HCT116 (cell line): Measurements from ENCODE around the gene MGST1. TPM values are rescaled to one million over a fixed set of nuclear protein-coding genes. Genes with fewer than 3 reads are reported as not detected.

ENCODE experiments used
- ATAC-seq: fragments of 200-7000 bp; cut with Tn5 transposase; 2 replicates; pipeline ENCODE4 v1.9.1; 2020; ENCODE audit warnings: mild to moderate bottlenecking, moderate library complexity
- BruUV-seq: library from RNA; stranded (reverse); fragments of 400-500 nt; replicated peaks from 2 replicates; lab custom pipeline; 2021; lab: Mats Ljungman, UMichigan
- CTCF ChIA-PET: fragments of 300-600 bp; sonication (Branson Sonifier 250); formaldehyde crosslinking; loops from one replicate; lab custom pipeline; 2021; ENCODE audit warnings: antibody characterized with exemption; lab: Charles Lee
- POLR2A ChIA-PET: fragments of 300-600, 350-600 bp; sonication (Branson Sonifier 250); formaldehyde crosslinking; loops from one replicate; lab custom pipeline; 2021; ENCODE audit warnings: antibody characterized with exemption; lab: Charles Lee
- RAD21 ChIA-PET, 2 experiments: fragments of 300-600 bp; sonication (Branson Sonifier 250); formaldehyde crosslinking; loops; one replicate each; lab custom pipeline; 2023; ENCODE audit warnings: low total read pairs in 2 of 2; ENCODE audit not compliant: uncharacterized antibody in 2 of 2, unreplicated experiment in 2 of 2, low non-redundant PET in 1 of 2; lab: Charles Lee
- DNase-seq: peaks from one replicate; pipeline ENCODE4 v3.0.0-alpha.2; 2010; ENCODE audit warnings: low read depth, low spot score
- H2AFZ ChIP-seq: fragments of 200-600 bp; shearing (Covaris generic), sonication (generic); 2 replicates; pipeline ENCODE4 v1.6.1; 2017; ENCODE audit warnings: low read depth, mixed run types, mixed read lengths, antibody characterized with exemption, low read length; ENCODE audit not compliant: poor library complexity, severe bottlenecking
- H3K27ac ChIP-seq: 2 replicates; pipeline ENCODE4 v1.5.1; 2012; ENCODE audit warnings: low read depth, low read length
- H3K27me3 ChIP-seq: fragments of 200-600 bp; sonication (generic); 2 replicates; pipeline ENCODE4 v1.6.1; 2016; ENCODE audit warnings: mixed run types, low read length, mixed read lengths; ENCODE audit not compliant: insufficient read depth
- H3K36me3 ChIP-seq, 2 experiments: fragments of 200-500 bp in 1 of 2; fragments of 200-600 bp in 1 of 2; sonication (Bioruptor generic) in 1 of 2; sonication (generic) in 1 of 2; 2 replicates each; pipeline versions ENCODE4 v1.5.1 to v1.6.1; 2014 to 2016; ENCODE audit warnings: low read length in 2 of 2, inconsistent platforms in 1 of 2, mixed read lengths in 1 of 2, mixed run types in 1 of 2; ENCODE audit not compliant: insufficient read depth in 2 of 2, control insufficient read depth in 1 of 2
- H3K4me1 ChIP-seq, 2 experiments: fragments of 200-600 bp in 1 of 2; sonication (generic) in 1 of 2; 2 replicates each; pipeline versions ENCODE4 v1.5.1 to v1.6.1; 2012 to 2017; ENCODE audit warnings: low read length in 2 of 2, inconsistent platforms in 1 of 2, mild to moderate bottlenecking in 1 of 2, mixed read lengths in 1 of 2, mixed run types in 1 of 2, moderate library complexity in 1 of 2; ENCODE audit not compliant: insufficient read depth in 2 of 2, control insufficient read depth in 1 of 2
- H3K4me2 ChIP-seq: fragments of 200-600 bp; sonication (generic); 2 replicates; pipeline ENCODE4 v1.6.1; 2017; ENCODE audit warnings: mixed run types, low read length, mixed read lengths
- H3K4me3 ChIP-seq, 2 experiments: fragments of 200-600 bp in 1 of 2; sonication (generic) in 1 of 2; replicated peaks in 1 of 2; 2 replicates each; pipeline ENCODE4 v1.5.1; 2011 to 2016; ENCODE audit warnings: low read length in 2 of 2, control low read depth in 1 of 2, low read depth in 1 of 2, mild to moderate bottlenecking in 1 of 2, mixed read lengths in 1 of 2, mixed run types in 1 of 2
- H3K79me2 ChIP-seq: fragments of 200-600 bp; sonication (generic); 2 replicates; pipeline ENCODE4 v1.6.1; 2017; ENCODE audit warnings: mild to moderate bottlenecking, mixed run types, low read length, moderate library complexity, mixed read lengths; ENCODE audit not compliant: insufficient read depth
- H3K9ac ChIP-seq: fragments of 200-600 bp; sonication (generic); 2 replicates; pipeline ENCODE4 v1.6.1; 2016; ENCODE audit warnings: low read length, mixed read lengths
- H3K9me2 ChIP-seq: fragments of 200-600 bp; sonication (generic), shearing (Covaris generic); 2 replicates; pipeline ENCODE4 v1.6.1; 2017; ENCODE audit warnings: mixed run types, mild to moderate bottlenecking, moderate library complexity; ENCODE audit not compliant: insufficient read depth
- H3K9me3 ChIP-seq, 2 experiments: fragments of 200-500 bp in 1 of 2; fragments of 200-600 bp in 1 of 2; sonication (Bioruptor generic) in 1 of 2; sonication (generic) in 1 of 2; 2 replicates each; pipeline ENCODE4 v1.6.1; 2014 to 2017; ENCODE audit warnings: low read length in 2 of 2, mixed read lengths in 2 of 2, inconsistent platforms in 1 of 2, low read depth in 1 of 2, mild to moderate bottlenecking in 1 of 2, mixed run types in 1 of 2, moderate library complexity in 1 of 2; ENCODE audit not compliant: control insufficient read depth in 1 of 2, insufficient read depth in 1 of 2
- H4K20me1 ChIP-seq: fragments of 200-600 bp; sonication (generic), shearing (Covaris generic); 2 replicates; pipeline ENCODE4 v1.6.1; 2017; ENCODE audit warnings: mixed run types, mild to moderate bottlenecking, moderate library complexity; ENCODE audit not compliant: insufficient read depth
- ATF3 ChIP-seq: IDR thresholded peaks from 2 replicates; pipeline ENCODE4 v1.6.1; 2012
- CEBPB ChIP-seq: IDR thresholded peaks from 2 replicates; pipeline ENCODE4 v1.6.1; 2012; ENCODE audit warnings: low read depth
- CTCF ChIP-seq, 3 experiments: fragments of 200-600 bp in 1 of 3; sonication (generic) in 1 of 3; IDR thresholded peaks in 2 of 3; conservative IDR thresholded peaks in 1 of 3; 2 replicates each; pipeline ENCODE4 v1.5.1; 2012 to 2017; ENCODE audit warnings: low read depth in 2 of 3, low read length in 2 of 3, antibody characterized with exemption in 1 of 3, borderline replicate concordance in 1 of 3, control low read depth in 1 of 3, mild to moderate bottlenecking in 1 of 3, mixed read lengths in 1 of 3, mixed run types in 1 of 3, moderate library complexity in 1 of 3; ENCODE audit not compliant: insufficient read depth in 1 of 3
- EGR1 ChIP-seq: IDR thresholded peaks from 2 replicates; pipeline ENCODE4 v1.6.1; 2012; ENCODE audit warnings: low read depth
- EZH2phosphoT487 ChIP-seq: fragments of 200-600 bp; IDR thresholded peaks from 2 replicates; pipeline ENCODE4 v1.6.1; 2018; ENCODE audit warnings: antibody characterized with exemption, borderline replicate concordance
- FOSL1 ChIP-seq: IDR thresholded peaks from 2 replicates; pipeline ENCODE4 v1.6.1; 2012; ENCODE audit warnings: low read depth
- JUND ChIP-seq: IDR thresholded peaks from 2 replicates; pipeline ENCODE4 v1.6.1; 2012
- POLR2A ChIP-seq: IDR thresholded peaks from 2 replicates; pipeline ENCODE4 v1.7.0; 2011; ENCODE audit warnings: borderline replicate concordance; ENCODE audit not compliant: insufficient read depth, insufficient read length; ENCODE audit errors: extremely low read depth
- RAD21 ChIP-seq: IDR thresholded peaks from 2 replicates; pipeline ENCODE4 v1.6.1; 2012; ENCODE audit warnings: low read depth, mild to moderate bottlenecking
- REST ChIP-seq: IDR thresholded peaks from 2 replicates; pipeline ENCODE4 v1.6.1; 2012; ENCODE audit warnings: low read depth
- SRF ChIP-seq: IDR thresholded peaks from 2 replicates; pipeline ENCODE4 v1.6.1; 2012; ENCODE audit warnings: low read depth
- TCF7L2 ChIP-seq: IDR thresholded peaks from 2 replicates; pipeline ENCODE4 v1.7.0; 2011; ENCODE audit warnings: borderline replicate concordance, inconsistent platforms; ENCODE audit not compliant: insufficient read depth, insufficient read length; ENCODE audit errors: extremely low read depth
- YY1 ChIP-seq: IDR thresholded peaks from 2 replicates; pipeline ENCODE4 v1.6.1; 2011; ENCODE audit warnings: low read length, low read depth, moderate library complexity, mild to moderate bottlenecking; ENCODE audit not compliant: insufficient replicate concordance; ENCODE audit errors: extremely low read depth
- ZFX ChIP-seq: fragments of 450-650 bp; IDR thresholded peaks from 2 replicates; pipeline ENCODE4 v1.6.1; 2017
- intact Hi-C: fragments of 100-400 bp; cut with micrococcal nuclease; formaldehyde crosslinking; loops from 2 replicates; pipeline ENCODE4 v1.10.0; 2022
- total RNA-seq: library from RNA; stranded (reverse); gene quantifications from one replicate; pipeline ENCODE4 v1.2.1, GENCODE V29; 2021; ENCODE audit not compliant: unreplicated experiment

Gene MGST1
- total RNA-seq, 1 experiment from 2014 or later, result 111 TPM

- H3K9me2 ChIP-seq, result no peaks in the 10 kb centered on the region
- BruUV-seq, result no TSS peak
- ATAC-seq (no peak), DNase-seq (no peak)
- TF ChIP-seq YY1 (no peak), TCF7L2 (no peak), FOSL1 (no peak), REST (no peak), RAD21 (no peak), POLR2A (no peak), CEBPB (no peak), JUND (no peak), SRF (no peak), EZH2phosphoT487 (no peak), ATF3 (no peak), CTCF (IDR thresholded peaks at IDR 0.05 in 2 of 3, conservative IDR thresholded peaks at IDR 0.05 in 1 of 3; ENCODE audit: borderline replicate concordance in 1 of 3, insufficient read depth in 1 of 3, low read depth in 2 of 3, low read length in 2 of 3) (no peak), ZFX (no peak), EGR1 (no peak)
- no peak overlapping the region for H3K4me3 ChIP-seq
- ChIA-PET CTCF (no interaction called here), RAD21 (no interaction called here), POLR2A (no interaction called here)
- H3K27me3 ChIP-seq, result no peaks in the 10 kb centered on the region
- H3K79me2 ChIP-seq, result no peaks in the 10 kb centered on the region
- no peaks in the 10 kb centered on the region for H4K20me1 ChIP-seq
- no peak overlapping the region for H2AFZ ChIP-seq
- no peaks in the 10 kb centered on the region for H3K9me3 ChIP-seq
- H3K9ac ChIP-seq, result no peak overlapping the region
- H3K4me2 ChIP-seq, result no peak overlapping the region
- no peaks in the 10 kb centered on the region for H3K36me3 ChIP-seq
- intact Hi-C loops, result no loop called here
- H3K4me1 ChIP-seq, result no peaks in the 10 kb centered on the region
- H3K27ac ChIP-seq, result no peak overlapping the region
These were observed 48.0 kb upstream of the MGST1 start for GRCh38 chr12:16299403-16299802.
